GM18951 (cell line): ENCODE results near the gene SLITRK2.

Source experiments
- POLR2A ChIP-seq: IDR thresholded peaks from 4 replicates; pipeline ENCODE4 v1.6.1; 2011; ENCODE audit warnings: mild to moderate bottlenecking; ENCODE audit not compliant: insufficient read length, insufficient read depth; ENCODE audit errors: extremely low read depth
- in situ Hi-C: fragments of 300-500 bp; cut with MboI; formaldehyde crosslinking; loops from one replicate; pipeline ENCODE4 v1.12.0; 2022; ENCODE audit warnings: low sequenced_read_pairs, mixed read lengths, inconsistent platforms; ENCODE audit not compliant: unreplicated experiment

The SLITRK2 gene, protein sequence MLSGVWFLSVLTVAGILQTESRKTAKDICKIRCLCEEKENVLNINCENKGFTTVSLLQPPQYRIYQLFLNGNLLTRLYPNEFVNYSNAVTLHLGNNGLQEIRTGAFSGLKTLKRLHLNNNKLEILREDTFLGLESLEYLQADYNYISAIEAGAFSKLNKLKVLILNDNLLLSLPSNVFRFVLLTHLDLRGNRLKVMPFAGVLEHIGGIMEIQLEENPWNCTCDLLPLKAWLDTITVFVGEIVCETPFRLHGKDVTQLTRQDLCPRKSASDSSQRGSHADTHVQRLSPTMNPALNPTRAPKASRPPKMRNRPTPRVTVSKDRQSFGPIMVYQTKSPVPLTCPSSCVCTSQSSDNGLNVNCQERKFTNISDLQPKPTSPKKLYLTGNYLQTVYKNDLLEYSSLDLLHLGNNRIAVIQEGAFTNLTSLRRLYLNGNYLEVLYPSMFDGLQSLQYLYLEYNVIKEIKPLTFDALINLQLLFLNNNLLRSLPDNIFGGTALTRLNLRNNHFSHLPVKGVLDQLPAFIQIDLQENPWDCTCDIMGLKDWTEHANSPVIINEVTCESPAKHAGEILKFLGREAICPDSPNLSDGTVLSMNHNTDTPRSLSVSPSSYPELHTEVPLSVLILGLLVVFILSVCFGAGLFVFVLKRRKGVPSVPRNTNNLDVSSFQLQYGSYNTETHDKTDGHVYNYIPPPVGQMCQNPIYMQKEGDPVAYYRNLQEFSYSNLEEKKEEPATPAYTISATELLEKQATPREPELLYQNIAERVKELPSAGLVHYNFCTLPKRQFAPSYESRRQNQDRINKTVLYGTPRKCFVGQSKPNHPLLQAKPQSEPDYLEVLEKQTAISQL

DNA sequence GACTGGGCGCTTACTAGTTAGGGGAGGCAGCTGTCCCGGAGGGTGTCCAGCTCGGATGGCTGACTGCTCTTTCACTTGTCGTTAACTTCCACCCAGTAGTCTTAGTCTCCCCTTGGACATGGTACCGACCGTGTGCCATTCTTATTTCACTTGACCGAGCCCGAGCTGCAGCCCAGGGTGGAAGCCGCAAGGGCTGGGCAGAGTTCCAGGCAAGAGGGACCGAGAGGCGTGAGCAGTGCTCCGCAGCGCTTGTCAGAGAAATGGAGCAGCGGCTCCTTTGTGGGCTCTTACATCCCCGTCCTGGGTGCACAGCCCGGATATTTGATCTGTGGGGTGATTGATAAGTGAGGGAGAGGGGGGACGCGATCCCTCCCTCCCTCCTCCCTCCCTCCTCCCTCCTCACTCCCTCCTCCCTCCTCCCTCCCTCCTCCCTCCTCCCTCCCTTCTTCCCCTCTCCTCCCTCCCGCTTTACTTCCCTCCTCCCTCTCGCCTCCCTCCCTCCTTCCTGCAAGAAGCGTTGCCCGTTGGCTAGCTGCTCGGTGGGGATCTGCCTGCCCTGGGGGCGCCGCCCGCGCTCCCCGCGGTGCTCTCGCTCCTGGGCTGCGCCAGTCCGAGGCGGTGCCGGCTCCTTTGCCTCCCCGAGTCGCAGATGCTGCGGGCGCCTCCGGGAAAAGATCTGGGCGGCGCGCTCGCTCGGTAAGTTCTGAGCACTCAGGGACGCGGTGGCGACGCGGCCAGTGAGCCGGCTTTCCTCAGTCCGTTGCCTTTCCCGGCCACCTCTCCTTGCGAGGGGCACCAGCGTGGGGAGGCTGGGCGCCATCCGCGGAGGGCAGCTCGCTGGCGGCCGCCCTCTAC, at the start of gene SLITRK2:
Gene SLITRK2 (plus strand): TSS at position 499 of the 855 bp plus-strand sequence. CDS start 4,597 bp downstream, outside the sequence.
- TF ChIP-seq POLR2A = no peak
- in situ Hi-C loops = no loop called here

DNA sequence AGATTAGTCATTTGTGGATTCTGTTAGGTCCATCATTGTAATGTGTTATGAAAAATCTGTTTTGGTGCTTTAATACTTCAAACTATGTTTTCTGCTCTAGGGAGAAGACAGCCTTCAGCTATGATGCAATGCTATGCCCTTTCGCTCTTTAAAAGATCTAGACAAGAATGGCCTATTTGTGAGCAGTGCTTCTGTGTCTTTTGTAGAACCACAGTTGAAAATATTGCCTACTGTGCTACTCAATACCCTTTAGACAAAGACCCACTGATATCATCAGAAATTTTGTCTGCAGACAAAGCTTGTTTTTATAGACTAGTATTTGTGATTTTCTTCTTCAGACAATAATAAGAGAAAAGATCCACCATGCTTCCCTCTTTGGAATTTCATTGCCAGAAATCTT, 44.6 kb upstream of the SLITRK2 start:
- in situ Hi-C loops = no loop called here
- no peak for TF ChIP-seq POLR2A

DNA sequence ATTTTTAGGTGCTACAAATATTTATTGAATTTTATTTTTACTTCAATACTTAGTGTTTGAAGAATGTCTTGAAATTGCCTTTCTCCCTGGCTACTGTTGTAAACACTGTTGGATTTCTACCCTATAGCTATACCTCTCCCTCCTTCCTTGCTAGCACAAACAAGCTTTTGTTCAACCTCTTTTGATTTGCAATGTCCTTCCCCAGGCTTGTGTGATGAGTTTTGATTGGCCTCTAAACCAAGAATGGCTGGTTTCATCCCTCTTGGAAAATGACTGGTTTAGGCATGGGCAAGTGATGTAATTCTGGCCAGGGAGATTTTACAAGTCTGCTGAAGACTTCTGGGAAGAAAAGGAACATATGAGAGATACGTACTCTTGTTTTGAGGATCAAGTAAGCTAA, 25.3 kb upstream of the SLITRK2 start:
- TF ChIP-seq POLR2A = no peak
- in situ Hi-C loops = no loop called here

DNA sequence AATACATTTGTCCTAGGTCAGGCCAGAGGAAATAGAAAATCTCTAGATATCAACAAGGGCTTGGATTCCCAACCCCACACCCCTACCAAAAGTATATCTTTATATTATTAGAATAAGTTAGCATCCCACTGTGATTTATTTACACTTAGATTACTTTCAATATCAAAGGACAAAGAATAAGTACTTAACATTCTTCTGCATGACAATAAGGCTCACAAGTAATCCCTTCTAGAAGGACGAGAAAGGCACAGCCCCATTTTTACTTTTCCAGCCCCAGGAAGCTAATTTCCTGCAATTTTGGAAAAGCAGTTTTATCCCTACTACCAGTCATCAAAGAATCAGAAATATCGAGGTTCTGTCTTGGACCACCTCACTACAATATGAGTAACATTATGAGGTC, 14.1 kb upstream of the SLITRK2 start:
- in situ Hi-C loops = no loop called here
- TF ChIP-seq POLR2A = no peak

DNA sequence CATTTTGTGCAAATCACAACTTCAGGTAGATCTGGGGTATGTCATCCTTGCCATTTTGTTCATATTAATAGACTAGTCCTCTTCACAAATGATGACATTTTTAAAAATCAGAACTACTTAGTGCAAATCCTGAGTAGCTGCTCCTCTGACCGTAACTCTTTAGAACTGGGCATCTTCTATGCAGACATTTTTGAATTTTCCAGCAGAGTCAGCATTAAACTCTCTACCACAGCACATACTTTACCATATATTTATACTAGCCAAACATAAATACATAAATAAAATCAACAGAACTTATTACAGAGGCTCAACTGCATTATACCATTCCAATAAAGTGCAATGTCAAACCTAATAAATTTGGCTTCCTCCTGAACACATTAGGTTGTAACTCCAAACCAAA, 4.5 kb upstream of the SLITRK2 start:
- no peak for TF ChIP-seq POLR2A
- in situ Hi-C loops = no loop called here

DNA sequence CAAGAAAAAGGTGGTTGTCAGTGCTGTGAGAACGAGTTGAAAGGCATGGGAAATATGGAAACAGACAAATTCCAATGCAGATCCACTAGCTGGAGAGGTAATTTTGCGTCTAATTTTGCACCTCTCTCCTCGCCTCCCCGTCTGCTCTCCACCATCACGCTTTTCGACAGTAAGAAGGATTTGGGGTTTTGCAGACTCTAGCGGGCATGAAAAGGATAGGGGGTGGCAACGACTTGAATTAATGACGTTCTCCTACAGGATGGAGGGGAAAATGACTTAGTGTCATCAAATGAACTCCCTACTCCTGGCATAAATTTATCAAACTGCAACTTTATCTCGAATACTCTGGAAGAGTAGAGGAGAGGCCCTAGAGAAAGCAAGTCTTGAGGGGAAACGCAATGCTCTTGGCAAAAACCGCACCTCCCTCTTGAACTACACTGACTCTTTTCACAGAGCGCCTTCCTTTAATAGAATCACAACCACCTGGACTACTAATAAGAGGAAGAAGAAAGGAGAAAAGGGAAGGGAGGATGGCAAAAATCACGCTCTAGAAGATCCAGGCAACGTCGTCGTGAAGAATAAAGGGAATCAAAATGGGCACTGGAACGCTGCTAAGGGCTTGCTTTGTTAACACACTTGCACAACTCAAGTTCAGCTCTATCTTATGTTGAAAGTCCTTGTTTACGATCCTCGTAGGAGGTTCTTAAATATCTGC, 871 bp upstream of the SLITRK2 start:
- in situ Hi-C loops = no loop called here
- TF ChIP-seq POLR2A = no peak

DNA sequence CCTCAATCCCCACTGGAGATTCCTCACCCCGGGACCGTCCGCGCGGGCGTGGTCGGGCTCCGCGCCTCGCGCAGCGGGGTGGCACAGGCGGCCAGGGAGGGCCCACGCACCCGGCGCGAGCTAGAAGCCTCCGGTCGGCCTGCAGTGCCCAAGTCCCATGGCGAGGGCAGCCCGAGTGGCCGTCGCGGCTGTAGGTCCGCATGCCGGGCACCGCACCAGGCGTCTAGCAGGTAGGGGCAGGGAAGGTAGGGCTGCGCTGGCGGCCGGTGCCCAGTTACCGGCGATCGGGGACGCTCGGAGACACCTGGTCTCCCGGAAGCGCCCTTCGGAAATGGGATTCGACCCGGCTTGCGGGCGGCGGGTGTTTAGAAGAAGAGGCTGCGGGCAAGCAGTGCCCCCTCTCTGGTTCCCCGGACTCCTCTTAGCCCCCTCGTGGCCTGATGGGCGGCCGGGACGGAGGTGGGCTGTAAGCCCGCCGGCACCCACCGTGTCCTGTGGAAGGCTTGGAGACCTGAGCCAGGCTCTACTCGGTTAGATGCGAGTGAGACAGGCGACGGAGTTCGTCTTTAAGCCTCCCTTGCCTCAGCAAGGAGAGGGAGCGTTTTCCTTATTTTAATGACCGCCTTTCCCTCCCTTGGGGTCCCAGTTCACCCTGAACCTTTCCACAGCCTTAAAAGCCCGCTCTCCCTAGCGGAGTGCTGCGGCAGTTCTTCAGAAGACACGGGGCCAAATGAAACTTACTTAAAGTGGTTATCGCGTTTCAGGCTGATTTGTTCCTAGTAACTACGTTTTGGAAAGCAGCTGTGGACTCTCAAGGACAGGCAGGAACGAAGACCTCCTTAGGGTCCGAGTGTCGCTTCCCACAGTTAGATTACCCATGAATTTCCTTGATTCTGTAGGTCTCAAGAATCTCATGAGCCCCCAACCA, 821 bp downstream of the SLITRK2 start:
- TF ChIP-seq POLR2A = no peak
- in situ Hi-C loops = no loop called here

DNA sequence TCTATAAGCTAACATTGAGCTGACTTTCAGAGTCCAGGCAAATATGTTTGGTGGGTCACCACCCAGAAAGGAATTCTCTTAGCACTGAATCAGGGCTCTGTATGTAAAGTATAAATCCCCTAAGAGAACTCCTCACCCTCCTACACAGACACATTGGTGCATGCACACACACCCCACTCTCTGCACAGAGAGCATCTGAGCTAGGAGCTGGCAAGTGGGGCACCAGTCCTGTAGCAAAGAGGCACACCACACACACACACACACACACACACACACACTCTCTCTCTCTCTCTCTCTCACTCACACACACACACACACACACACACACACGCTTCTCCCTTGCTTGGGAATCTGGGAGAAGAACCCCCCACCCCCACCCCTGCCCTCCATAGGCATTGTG, 3.2 kb downstream of the SLITRK2 start:
- no peak for TF ChIP-seq POLR2A
- in situ Hi-C loops = no loop called here

DNA sequence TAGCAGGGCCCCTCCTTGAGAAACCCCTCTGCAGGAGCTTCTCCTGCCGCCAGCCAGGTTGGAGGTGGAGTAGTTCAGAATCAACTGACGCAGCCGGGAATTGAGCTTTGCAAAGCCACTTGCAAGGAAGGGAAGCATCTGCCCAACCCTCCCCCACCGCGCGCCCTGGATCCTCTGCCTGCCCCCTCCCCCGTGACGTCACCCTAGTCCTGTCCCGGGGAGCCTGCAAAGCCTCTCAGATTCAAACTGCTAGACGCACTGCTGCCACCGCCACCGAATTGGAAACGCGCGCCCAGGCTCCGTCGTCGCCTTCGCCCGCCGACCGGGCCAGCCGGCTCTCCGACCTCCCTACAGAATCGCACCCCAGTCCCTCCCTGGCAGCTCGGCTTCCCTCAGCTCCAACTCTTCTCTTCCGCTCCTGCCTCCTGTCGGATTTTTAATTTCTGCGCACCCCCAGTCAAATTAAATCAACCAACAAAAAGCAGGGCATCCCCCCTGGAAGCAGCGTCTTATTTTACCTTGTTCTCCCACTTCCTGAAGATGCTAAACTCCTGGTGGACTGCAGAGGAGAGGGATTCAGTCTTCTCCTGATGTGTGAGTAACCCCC, 3.8 kb downstream of the SLITRK2 start:
- no peak for TF ChIP-seq POLR2A
- in situ Hi-C loops = no loop called here

DNA sequence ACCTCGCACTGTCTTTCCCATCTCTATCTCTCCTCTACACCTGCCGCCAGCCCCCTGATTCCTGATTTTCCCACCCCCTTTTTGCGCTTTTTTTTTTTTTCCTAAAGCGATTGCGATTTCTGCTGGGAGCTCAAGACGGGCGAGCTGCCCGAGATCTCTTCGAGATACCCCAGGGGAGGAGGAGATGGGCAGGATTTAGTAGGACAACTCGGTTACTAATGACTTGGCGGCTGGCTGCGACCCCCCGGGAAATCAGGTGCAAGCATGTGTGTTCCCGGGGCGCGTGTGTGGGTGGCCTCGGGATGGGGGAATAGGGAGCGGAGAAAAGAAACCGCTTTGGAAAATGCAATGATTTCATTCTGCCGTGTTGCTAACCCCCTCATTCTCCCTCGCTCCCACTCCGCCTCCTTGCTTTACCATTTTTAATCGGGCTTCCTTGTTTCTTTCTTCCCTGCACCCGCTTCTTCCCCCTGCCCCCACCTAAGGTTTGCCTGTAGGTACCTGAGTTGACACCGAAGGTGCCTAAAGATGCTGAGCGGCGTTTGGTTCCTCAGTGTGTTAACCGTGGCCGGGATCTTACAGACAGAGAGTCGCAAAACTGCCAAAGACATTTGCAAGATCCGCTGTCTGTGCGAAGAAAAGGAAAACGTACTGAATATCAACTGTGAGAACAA, 4.4 kb downstream of the SLITRK2 start:
- no peak for TF ChIP-seq POLR2A
- in situ Hi-C loops = no loop called here

DNA sequence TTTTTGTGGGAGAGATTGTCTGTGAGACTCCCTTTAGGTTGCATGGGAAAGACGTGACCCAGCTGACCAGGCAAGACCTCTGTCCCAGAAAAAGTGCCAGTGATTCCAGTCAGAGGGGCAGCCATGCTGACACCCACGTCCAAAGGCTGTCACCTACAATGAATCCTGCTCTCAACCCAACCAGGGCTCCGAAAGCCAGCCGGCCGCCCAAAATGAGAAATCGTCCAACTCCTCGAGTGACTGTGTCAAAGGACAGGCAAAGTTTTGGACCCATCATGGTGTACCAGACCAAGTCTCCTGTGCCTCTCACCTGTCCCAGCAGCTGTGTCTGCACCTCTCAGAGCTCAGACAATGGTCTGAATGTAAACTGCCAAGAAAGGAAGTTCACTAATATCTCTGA, 5.5 kb downstream of the SLITRK2 start:
- in situ Hi-C loops = no loop called here
- TF ChIP-seq POLR2A = no peak
